B cell (primary cell): ENCODE results near the gene ATG13.

Experiments
- CTCF ChIP-seq: fragments of 200-600 bp; IDR thresholded peaks from one replicate; pipeline ENCODE4 v1.8.0; 2022; ENCODE audit warnings: antibody characterized with exemption, mild to moderate bottlenecking
- EZH2 ChIP-seq: IDR thresholded peaks from 2 replicates; pipeline ENCODE4 v1.6.1; 2012; ENCODE audit warnings: borderline replicate concordance, low read depth, mild to moderate bottlenecking, moderate library complexity, low read length; ENCODE audit not compliant: insufficient read depth, poor library complexity, severe bottlenecking

GRCh38 chr11:46694607-46695006 lies 77.3 kb downstream of the ATG13 start:
- no peak for TF ChIP-seq CTCF
- no peak for TF ChIP-seq EZH2
